Progenitor cell of endocrine pancreas (in vitro differentiated cells): Measurements from ENCODE around the gene CTRB1. TPM values are rescaled to one million over a fixed set of nuclear protein-coding genes. Genes with fewer than 3 reads are reported as not detected.
"Not testable (repeated sequence)": the region's sequence is repeated elsewhere in the genome, so short reads cannot be mapped to it uniquely, and the experiment has no call there.

Experiments
- DNase-seq: peaks from one replicate; pipeline ENCODE4 v3.0.0; 2021; ENCODE audit warnings: low spot score; ENCODE audit not compliant: unreplicated experiment
- H3K27ac Mint-ChIP-seq: 2 replicates; pipeline ENCODE4 v1.8.0; 2021; ENCODE audit warnings: mild to moderate bottlenecking, moderate library complexity, mixed read lengths
- H3K27me3 Mint-ChIP-seq: 2 replicates; pipeline ENCODE4 v1.8.0; 2021; ENCODE audit warnings: mixed read lengths
- H3K36me3 Mint-ChIP-seq: 2 replicates; pipeline ENCODE4 v1.8.0; 2022; ENCODE audit warnings: mixed read lengths; ENCODE audit not compliant: insufficient read depth
- H3K4me1 Mint-ChIP-seq: 2 replicates; pipeline ENCODE4 v1.8.0; 2021; ENCODE audit warnings: low read depth, mixed read lengths
- H3K4me3 Mint-ChIP-seq: 2 replicates; pipeline ENCODE4 v1.8.0; 2021; ENCODE audit warnings: low read depth, mild to moderate bottlenecking, moderate library complexity, mixed read lengths
- H3K9me3 Mint-ChIP-seq: 2 replicates; pipeline ENCODE4 v1.8.0; 2021; ENCODE audit warnings: low read depth, mixed read lengths
- CTCF ChIP-seq: fragments of 200-600 bp; sonication (generic); IDR thresholded peaks from one replicate; pipeline ENCODE4 v1.5.0; 2021; ENCODE audit warnings: antibody characterized with exemption, mild to moderate bottlenecking; ENCODE audit not compliant: unreplicated experiment
- total RNA-seq: library from RNA; stranded (reverse); gene quantifications from 2 replicates; pipeline ENCODE4 v1.2.1, GENCODE V29; 2021

Gene CTRB1
- total RNA-seq, 1 donor from 2014 or later, result not detected

- no peak overlapping the region for H3K4me3 Mint-ChIP-seq
- TF ChIP-seq CTCF, result no peak
- no peaks in the 10 kb centered on the region for H3K27me3 Mint-ChIP-seq
- DNase-seq, result no peak
- peaks cover 15% of the 10 kb centered on the region for H3K4me1 Mint-ChIP-seq
- no peaks in the 10 kb centered on the region for H3K9me3 Mint-ChIP-seq
- no peaks in the 10 kb centered on the region for H3K36me3 Mint-ChIP-seq
- no peak overlapping the region for H3K27ac Mint-ChIP-seq
Measured at GRCh38 chr16:75267631-75268264, 49.0 kb downstream of the CTRB1 start.

- H3K27me3 Mint-ChIP-seq, H3K4me1 Mint-ChIP-seq, DNase-seq, H3K36me3 Mint-ChIP-seq, H3K9me3 Mint-ChIP-seq, H3K27ac Mint-ChIP-seq, H3K4me3 Mint-ChIP-seq: not testable (repeated sequence)
Measured at GRCh38 chr16:75269358-75269757, 50.6 kb downstream of the CTRB1 start.

GRCh38 chr16:75271441-75272096, 52.8 kb downstream of the CTRB1 start:
- no peaks in the 10 kb centered on the region for H3K36me3 Mint-ChIP-seq
- H3K9me3 Mint-ChIP-seq, result no peaks in the 10 kb centered on the region
- H3K4me1 Mint-ChIP-seq, result peaks cover under 1% of the 10 kb centered on the region
- H3K27ac Mint-ChIP-seq, result no peak overlapping the region
- TF ChIP-seq CTCF, result no peak
- no peaks in the 10 kb centered on the region for H3K27me3 Mint-ChIP-seq
- no peak overlapping the region for H3K4me3 Mint-ChIP-seq
- DNase-seq, result no peak

GRCh38 chr16:75272097-75272551, 53.3 kb downstream of the CTRB1 start:
- Mint-ChIP-seq H3K27ac (no peak overlapping the region), H3K4me1 (no peaks in the 10 kb centered on the region)

GRCh38 chr16:75272629-75273028, 53.8 kb downstream of the CTRB1 start:
- H3K4me1 Mint-ChIP-seq, H3K4me3 Mint-ChIP-seq, H3K27ac Mint-ChIP-seq, DNase-seq, H3K9me3 Mint-ChIP-seq, H3K36me3 Mint-ChIP-seq, H3K27me3 Mint-ChIP-seq: not testable (repeated sequence)

More at GRCh38 chr16:75272097-75272551, 53.3 kb downstream of the CTRB1 start:
- TF ChIP-seq CTCF, result no peak
- Mint-ChIP-seq H3K4me3 (no peak overlapping the region), H3K9me3 (no peaks in the 10 kb centered on the region), H3K36me3 (no peaks in the 10 kb centered on the region), H3K27me3 (no peaks in the 10 kb centered on the region)
- no peak for DNase-seq

- TF ChIP-seq CTCF, result no peak
- Mint-ChIP-seq H3K4me1 (no peaks in the 10 kb centered on the region), H3K9me3 (no peaks in the 10 kb centered on the region), H3K4me3 (no peak overlapping the region), H3K36me3 (no peaks in the 10 kb centered on the region), H3K27me3 (no peaks in the 10 kb centered on the region), H3K27ac (no peak overlapping the region)
- no peak for DNase-seq
Measured at GRCh38 chr16:75273054-75273925, 54.5 kb downstream of the CTRB1 start.
